ENCODE data around the gene TGFB1I1.

Gene TGFB1I1

GRCh38 chr16:31464348-31464769 lies 7.6 kb upstream of the TGFB1I1 start:
- no peaks in the 10 kb centered on the region for H3K36me3 ChIP-seq (ENCODE audit: low read length)
- no peaks in the 10 kb centered on the region for H3K27me3 ChIP-seq (ENCODE audit: low read length)
- H3K4me2 ChIP-seq (ENCODE audit: low read depth, low read length, poor library complexity, severe bottlenecking), result no peak overlapping the region
- H3K9me2 ChIP-seq (replicated peaks; ENCODE audit: insufficient read depth, low read length), result no peaks in the 10 kb centered on the region
- H3K79me2 ChIP-seq (ENCODE audit: insufficient read depth, low read length), result no peaks in the 10 kb centered on the region
- TF ChIP-seq CTCF (IDR thresholded peaks at IDR 0.05; ENCODE audit: insufficient read depth, low read length, poor library complexity, severe bottlenecking) (no peak), EZH2phosphoT487 (conservative IDR thresholded peaks at IDR 0.05; ENCODE audit: low read length) (no peak)
- no peaks in the 10 kb centered on the region for H3K9me3 ChIP-seq (ENCODE audit: insufficient read depth, low read length)
- 0 out of 2 replicates have a peak, but pooled peaks cover 4% of the 10 kb centered on the region for H3F3A ChIP-seq (ENCODE audit: insufficient read depth)
- H4K20me1 ChIP-seq (ENCODE audit: low read depth, low read length), result 0 out of 2 replicates have a peak, but pooled peaks cover 5% of the 10 kb centered on the region
- H3K9ac ChIP-seq (ENCODE audit: low read length), result no peak overlapping the region
- no peak overlapping the region for H3K4me3 ChIP-seq (ENCODE audit: insufficient read depth, low read length, poor library complexity, severe bottlenecking)
- H3K27ac ChIP-seq (ENCODE audit: low read depth, low read length), result no peak overlapping the region
- no peak overlapping the region for H2AFZ ChIP-seq (ENCODE audit: low read depth, low read length, severe bottlenecking)

GRCh38 chr16:31464781-31465260 lies 7.1 kb upstream of the TGFB1I1 start:
- Histone ChIP-seq H3K9me3 (ENCODE audit: insufficient read depth, low read length) (no peaks in the 10 kb centered on the region), H3K9ac (ENCODE audit: low read length) (no peak overlapping the region), H3K9me2 (replicated peaks; ENCODE audit: insufficient read depth, low read length) (no peaks in the 10 kb centered on the region), H3K79me2 (ENCODE audit: insufficient read depth, low read length) (no peaks in the 10 kb centered on the region), H3K4me3 (ENCODE audit: insufficient read depth, low read length, poor library complexity, severe bottlenecking) (no peak overlapping the region), H3K36me3 (ENCODE audit: low read length) (no peaks in the 10 kb centered on the region), H3K27me3 (ENCODE audit: low read length) (no peaks in the 10 kb centered on the region), H3K27ac (ENCODE audit: low read depth, low read length) (no peak overlapping the region), H4K20me1 (ENCODE audit: low read depth, low read length) (0 out of 2 replicates have a peak, but pooled peaks cover 5% of the 10 kb centered on the region), H3K4me2 (ENCODE audit: low read depth, low read length, poor library complexity, severe bottlenecking) (no peak overlapping the region), H2AFZ (ENCODE audit: low read depth, low read length, severe bottlenecking) (no peak overlapping the region), H3F3A (ENCODE audit: insufficient read depth) (0 out of 2 replicates have a peak, but pooled peaks cover 4% of the 10 kb centered on the region)
- TF ChIP-seq EZH2phosphoT487 (conservative IDR thresholded peaks at IDR 0.05; ENCODE audit: low read length) (no peak), CTCF (IDR thresholded peaks at IDR 0.05; ENCODE audit: insufficient read depth, low read length, poor library complexity, severe bottlenecking) (no peak)

- Histone ChIP-seq H3K4me3 (ENCODE audit: insufficient read depth, low read length, poor library complexity, severe bottlenecking) (no peak overlapping the region), H2AFZ (ENCODE audit: low read depth, low read length, severe bottlenecking) (no peak overlapping the region), H3K9ac (ENCODE audit: low read length) (no peak overlapping the region), H3K27ac (ENCODE audit: low read depth, low read length) (no peak overlapping the region), H3F3A (ENCODE audit: insufficient read depth) (no peaks in the 10 kb centered on the region), H3K4me2 (ENCODE audit: low read depth, low read length, poor library complexity, severe bottlenecking) (no peak overlapping the region), H3K9me3 (ENCODE audit: insufficient read depth, low read length) (no peaks in the 10 kb centered on the region), H4K20me1 (ENCODE audit: low read depth, low read length) (no peaks in the 10 kb centered on the region), H3K36me3 (ENCODE audit: low read length) (no peaks in the 10 kb centered on the region), H3K79me2 (ENCODE audit: insufficient read depth, low read length) (no peaks in the 10 kb centered on the region), H3K9me2 (replicated peaks; ENCODE audit: insufficient read depth, low read length) (no peaks in the 10 kb centered on the region), H3K27me3 (ENCODE audit: low read length) (no peaks in the 10 kb centered on the region)
- TF ChIP-seq EZH2phosphoT487 (conservative IDR thresholded peaks at IDR 0.05; ENCODE audit: low read length) (no peak), CTCF (IDR thresholded peaks at IDR 0.05; ENCODE audit: insufficient read depth, low read length, poor library complexity, severe bottlenecking) (no peak)
These were observed 6.1 kb upstream of the TGFB1I1 start for GRCh38 chr16:31465788-31466370.

Data from SU-DHL-6 (cell line).